Neural cell (in vitro differentiated cells): ENCODE results near the gene WFDC1.

ENCODE experiments used
- EP300 ChIP-seq: fragments of 450-650 bp; conservative IDR thresholded peaks from 2 replicates; pipeline ENCODE4 v1.6.1; 2014; ENCODE audit warnings: antibody characterized with exemption, mild to moderate bottlenecking, moderate library complexity; ENCODE audit not compliant: poor library complexity, severe bottlenecking
- RAD21 ChIP-seq: fragments of 450-650 bp; conservative IDR thresholded peaks from 2 replicates; pipeline ENCODE4 v1.6.1; 2014; ENCODE audit warnings: antibody characterized with exemption, mild to moderate bottlenecking, moderate library complexity
- TAF1 ChIP-seq: IDR thresholded peaks from 2 replicates; pipeline ENCODE4 v1.6.1; 2012; ENCODE audit warnings: low read depth
- TF ChIP-seq, protein P1 (sequence below): fragments of 450-650 bp; IDR thresholded peaks from 2 replicates; pipeline ENCODE4 v1.5.1; 2014; ENCODE audit warnings: antibody characterized with exemption, mild to moderate bottlenecking, moderate library complexity; ENCODE audit not compliant: poor library complexity, severe bottlenecking

DNA sequence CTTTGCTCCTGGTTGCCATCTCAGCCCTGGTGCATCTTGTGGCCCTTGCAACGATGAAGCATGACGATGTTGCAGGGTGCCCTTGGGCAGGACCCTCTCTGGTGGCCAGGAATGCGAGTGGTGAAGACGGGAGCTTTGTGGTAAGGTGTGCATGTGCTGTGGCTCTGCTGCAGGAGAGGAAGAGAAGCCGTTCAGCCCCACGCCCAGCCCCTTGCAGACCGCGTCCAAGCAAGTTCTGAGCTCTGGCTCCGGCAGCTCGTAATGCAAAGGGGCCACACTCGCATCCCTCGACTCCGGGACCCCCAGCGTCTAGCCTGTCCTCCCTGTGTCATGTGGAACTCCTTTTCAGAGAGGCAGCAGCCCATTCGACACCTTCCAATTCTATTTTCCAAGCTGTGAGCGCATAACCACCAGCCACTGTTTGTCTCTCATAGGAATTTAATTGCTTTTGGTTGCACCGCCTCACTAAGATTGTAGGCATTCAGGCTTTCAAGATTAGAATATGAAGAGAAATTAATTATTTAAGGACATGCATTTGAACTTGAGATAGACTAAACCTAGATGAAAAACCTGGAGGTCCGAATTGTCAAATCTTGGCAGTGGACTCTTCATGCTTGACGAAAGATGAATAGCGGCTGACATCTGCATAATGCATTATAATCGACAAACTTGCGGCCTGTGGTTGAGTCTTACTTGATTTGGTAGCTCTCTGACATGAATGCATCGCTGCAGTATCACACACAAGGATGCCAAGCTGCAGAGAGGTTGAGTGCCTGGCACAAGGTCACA lies 33.7 kb upstream of the WFDC1 start:
- TF ChIP-seq TAF1 (no peak), EP300 (no peak), RAD21 (no peak)
- TF ChIP-seq, protein P1, sequence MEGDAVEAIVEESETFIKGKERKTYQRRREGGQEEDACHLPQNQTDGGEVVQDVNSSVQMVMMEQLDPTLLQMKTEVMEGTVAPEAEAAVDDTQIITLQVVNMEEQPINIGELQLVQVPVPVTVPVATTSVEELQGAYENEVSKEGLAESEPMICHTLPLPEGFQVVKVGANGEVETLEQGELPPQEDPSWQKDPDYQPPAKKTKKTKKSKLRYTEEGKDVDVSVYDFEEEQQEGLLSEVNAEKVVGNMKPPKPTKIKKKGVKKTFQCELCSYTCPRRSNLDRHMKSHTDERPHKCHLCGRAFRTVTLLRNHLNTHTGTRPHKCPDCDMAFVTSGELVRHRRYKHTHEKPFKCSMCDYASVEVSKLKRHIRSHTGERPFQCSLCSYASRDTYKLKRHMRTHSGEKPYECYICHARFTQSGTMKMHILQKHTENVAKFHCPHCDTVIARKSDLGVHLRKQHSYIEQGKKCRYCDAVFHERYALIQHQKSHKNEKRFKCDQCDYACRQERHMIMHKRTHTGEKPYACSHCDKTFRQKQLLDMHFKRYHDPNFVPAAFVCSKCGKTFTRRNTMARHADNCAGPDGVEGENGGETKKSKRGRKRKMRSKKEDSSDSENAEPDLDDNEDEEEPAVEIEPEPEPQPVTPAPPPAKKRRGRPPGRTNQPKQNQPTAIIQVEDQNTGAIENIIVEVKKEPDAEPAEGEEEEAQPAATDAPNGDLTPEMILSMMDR, result no peak
